ENCODE measurements around the gene GINS3.
A peak's percentile ranks its signal among the peaks of the same experiment; 100 is the strongest.
"Not testable (repeated sequence)": the region's sequence is repeated elsewhere in the genome, so short reads cannot be mapped to it uniquely, and the experiment has no call there.

The GINS3 gene

GRCh38 chr16:58393138-58393504, 850 bp downstream of the GINS3 start:
- peak; percentile 64 for DNase-seq (ENCODE audit: low spot score)

DNA sequence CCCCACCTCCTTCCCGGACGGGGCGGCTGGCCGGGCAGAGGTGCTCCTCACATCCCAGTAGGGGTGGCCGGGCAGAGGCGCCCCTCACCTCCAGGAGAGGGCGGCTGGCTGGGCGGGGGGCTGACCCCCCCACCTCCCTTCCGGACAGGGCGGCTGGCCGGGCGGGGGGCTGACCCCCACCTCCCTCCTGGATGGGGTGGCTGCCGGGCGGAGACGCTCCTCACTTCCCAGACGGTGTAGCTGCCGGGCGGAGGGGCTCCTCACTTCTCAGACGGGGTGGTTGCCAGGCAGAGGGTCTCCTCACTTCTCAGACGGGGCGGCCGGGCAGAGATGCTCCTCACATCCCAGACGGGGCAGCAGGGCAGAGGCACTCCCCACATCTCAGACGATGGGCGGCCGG, 4.6 kb downstream of the GINS3 start:
- DNase-seq (ENCODE audit: low spot score), result not testable (repeated sequence)

DNA sequence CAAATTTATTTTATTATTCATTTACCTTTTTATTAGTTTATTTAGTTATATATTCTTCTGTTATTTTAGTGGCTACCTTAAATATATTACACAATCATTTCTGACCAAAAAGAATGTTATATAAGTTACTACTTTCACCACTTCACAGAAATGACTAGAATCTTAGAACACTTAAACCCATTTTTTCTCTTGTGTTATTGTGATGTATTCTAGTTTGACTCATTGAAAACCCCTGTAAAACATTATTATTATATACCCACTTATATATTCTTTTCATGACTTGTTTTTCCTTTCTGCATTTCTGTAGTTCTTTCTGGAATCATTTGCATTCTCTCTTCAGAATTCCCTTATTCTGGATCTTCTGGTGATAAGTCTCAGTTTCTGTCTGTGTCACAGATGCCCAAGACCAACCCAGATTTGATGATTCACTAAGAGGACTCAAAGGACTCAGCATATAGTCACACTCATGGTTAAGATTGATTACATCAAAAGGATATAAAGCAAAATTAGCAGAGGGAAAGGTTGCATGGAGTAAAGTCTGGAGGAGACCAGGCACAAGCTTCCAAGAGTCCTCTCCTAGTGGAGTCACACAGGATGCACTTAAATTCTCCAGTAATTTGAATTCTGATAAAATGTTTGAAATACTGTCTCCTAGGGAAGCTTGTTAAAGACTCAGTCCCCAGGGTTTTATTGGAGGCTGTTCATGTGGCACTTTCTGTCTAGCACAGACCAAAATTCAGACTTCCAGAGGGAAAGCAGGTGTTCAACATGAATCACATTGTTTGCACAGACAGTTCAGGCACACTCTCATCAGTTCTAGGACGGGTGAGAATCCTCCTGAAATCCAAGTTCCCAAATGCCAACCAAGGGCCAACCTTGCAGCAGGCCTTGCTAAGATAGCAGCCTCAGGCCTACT, 7.7 kb downstream of the GINS3 start:
- peak; percentile 83 for DNase-seq (ENCODE audit: low spot score)

GRCh38 chr16:58401305-58401704, 9.0 kb downstream of the GINS3 start:
- not testable (repeated sequence) for DNase-seq (ENCODE audit: low spot score)

DNA sequence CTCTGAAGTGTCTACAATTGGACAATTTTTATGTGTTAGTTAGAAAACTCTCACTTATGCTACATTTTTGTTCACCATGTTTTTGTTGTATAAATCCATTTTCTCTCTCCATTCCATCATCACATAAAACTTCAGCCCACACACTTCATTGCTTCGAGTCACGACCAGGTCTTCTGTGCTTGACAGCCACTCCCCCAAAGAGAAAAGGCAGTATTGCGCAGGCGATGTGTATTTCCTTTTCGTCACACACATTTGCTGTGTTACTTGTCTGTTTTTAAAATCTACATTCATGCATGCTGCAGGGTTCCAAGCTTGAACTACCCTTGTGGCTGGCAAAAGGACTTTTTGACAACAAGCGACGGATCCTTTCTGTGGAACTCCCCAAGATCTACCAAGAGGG, 10.5 kb downstream of the GINS3 start:
- no peak for DNase-seq (ENCODE audit: low spot score)

GRCh38 chr16:58409316-58409973, 17.2 kb downstream of the GINS3 start:
- DNase-seq (ENCODE audit: low spot score), result no peak

- no peak for DNase-seq (ENCODE audit: low spot score)
These were observed 19.1 kb downstream of the GINS3 start for GRCh38 chr16:58411336-58411735.

DNA sequence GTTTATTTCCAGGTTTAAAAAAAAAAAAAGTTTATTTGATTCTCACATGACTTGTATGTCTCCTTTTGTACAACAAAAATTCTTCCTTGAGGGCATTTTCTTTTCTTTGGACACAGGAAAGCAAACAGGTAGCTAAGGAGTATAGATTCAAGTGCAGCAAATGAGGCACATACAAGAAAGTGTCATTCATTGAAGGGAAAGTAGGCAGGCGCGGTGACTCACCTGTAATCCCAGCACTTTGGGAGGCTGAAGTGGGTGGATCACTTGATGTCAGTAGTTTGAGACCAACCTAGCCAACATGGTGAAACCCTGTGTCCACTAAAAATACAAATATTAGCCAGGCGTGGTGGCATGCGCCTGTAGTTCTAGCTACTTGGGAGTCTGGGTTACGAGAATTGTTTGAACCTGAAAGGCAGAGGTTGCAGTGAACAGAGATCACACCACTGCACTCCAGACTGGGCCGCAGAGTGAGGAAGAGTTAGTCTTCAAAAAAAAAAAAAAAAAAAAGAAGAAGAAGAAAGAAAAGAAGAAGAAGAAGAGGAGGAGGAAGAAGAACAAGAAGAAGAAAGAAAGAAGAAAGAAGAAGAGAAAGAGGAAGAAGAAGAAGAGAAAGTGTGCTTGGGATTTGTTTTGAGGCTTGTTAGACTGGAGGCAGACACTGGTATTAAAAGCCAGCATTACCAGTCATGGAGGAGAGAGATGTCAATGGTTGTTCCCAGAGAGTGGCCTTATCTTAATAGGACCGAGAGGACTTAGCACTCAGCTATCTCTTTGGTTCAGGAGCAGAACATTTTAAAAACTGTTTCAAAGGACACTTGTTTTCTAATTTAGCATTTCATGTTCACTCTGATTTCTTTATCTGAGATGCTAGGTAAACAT, 19.7 kb downstream of the GINS3 start:
- DNase-seq (ENCODE audit: low spot score), result no peak

DNA sequence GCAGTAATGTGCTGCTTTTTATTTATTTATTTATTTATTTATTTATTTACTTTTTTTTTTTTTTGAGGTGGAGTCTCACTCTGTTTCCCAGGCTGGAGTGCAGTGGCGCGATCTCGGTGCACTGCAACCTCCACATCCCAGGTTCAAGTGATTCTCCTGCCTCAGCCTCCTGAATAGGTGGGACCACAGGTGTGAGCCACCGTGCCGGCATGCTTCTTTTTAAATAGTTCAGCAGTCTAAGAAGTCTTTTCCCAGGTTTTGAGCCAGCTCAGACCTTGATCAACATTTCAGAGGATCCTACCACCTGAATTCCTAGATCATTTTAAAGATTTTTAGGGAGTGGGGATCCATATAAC, 20.3 kb downstream of the GINS3 start:
- not testable (repeated sequence) for DNase-seq (ENCODE audit: low spot score)

- DNase-seq (ENCODE audit: low spot score), result no peak
These were observed 21.1 kb downstream of the GINS3 start for GRCh38 chr16:58413359-58413758.

DNA sequence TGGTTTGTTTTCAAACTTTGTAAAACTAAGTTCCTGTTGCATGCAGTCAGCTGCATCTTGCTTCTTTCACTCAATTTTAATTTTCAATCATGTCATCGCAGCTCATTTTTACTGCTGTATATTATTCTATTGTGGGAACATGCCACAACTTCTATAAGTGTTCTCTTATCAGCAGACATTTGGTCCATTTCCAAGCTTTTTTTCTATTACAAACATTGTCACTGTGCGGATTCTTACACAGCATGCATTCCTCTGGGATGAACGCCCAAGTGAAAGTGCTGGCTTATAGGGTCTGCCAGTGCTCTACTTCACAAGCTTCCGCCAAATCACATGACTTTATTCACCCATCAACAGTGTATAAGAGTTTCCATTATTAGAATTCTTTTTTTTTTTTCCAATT, 22.7 kb downstream of the GINS3 start:
- DNase-seq (ENCODE audit: low spot score), result no peak

DNA sequence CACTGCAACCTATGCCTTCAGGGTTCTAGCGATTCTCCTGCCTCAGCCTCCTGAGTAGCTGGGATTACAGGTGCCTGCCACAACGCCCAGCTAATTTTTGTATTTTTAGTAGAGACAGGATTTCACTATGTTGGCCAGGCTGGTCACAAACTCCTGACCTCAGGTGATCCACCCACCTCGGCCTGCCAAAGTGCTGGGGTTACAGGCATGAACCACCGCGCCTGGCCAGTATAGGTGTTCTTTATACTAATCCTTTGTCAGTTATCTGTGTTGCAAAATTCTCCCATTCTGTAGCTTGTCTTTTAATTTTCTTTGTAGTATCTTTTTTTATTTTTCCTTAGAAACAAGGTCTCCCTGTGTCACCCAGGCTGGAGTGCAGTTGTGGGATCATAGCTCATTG, 23.7 kb downstream of the GINS3 start:
- not testable (repeated sequence) for DNase-seq (ENCODE audit: low spot score)

DNA sequence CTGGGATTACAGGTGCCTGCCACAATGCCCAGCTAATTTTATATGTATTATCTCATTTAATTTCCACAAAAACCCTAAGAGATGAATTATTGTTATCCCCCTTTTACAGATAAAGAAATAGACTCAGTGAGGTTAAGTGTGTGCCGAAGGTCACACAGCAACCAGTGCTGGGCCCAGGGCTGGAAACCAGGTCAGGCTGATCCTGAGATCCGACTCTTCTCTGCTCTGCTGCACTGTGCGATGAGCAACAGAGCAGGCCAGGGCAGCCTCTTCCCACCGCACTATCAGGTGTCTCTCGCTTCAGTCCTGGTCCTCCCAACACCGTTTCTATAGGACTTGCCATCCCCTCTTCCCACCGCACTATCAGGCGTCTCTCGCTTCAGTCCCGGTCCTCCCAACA, 24.8 kb downstream of the GINS3 start:
- DNase-seq (ENCODE audit: low spot score), result no peak

DNA sequence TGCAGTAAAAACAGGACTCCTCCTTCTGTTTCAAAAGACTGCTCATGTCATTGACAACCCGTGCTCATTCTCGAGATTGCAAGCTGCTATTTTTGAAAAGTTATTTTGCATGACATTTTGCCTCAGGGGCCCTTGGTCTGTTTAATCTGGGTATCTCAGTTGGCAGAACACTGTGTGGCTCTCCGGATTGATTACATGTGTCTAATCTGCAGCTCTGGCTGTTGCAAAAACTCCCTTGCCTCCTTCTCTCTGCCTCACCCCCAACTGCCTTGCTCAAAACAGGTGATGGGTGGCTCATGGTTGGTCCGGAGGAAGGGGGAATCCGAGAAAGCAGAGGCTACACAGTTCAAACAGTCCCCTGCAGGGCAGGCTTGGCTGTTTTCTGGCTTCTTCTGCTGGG, 25.3 kb downstream of the GINS3 start:
- no peak for DNase-seq (ENCODE audit: low spot score)

GRCh38 chr16:58418026-58418425, 25.8 kb downstream of the GINS3 start:
- DNase-seq (ENCODE audit: low spot score), result no peak

DNA sequence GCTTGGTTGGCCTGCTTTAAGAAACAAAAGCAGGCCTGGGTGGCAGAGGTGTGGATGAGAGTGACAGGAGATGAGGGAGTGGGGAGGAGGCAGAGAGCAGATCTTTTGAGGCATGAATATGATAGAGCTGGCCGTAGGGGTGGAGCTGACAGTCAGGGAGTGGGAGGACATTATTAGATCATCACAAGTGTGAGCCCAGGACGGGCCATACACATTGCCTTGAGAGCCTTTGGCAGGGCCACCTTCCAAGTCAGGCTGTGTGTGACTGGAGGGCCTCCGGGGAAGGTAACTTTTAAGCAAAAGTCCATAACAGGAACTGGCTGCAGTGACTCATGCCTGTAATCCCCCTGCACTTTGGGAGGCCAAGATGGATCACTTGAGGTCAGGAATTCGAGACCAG, 26.3 kb downstream of the GINS3 start:
- DNase-seq (ENCODE audit: low spot score), result peak; percentile 30

DNA sequence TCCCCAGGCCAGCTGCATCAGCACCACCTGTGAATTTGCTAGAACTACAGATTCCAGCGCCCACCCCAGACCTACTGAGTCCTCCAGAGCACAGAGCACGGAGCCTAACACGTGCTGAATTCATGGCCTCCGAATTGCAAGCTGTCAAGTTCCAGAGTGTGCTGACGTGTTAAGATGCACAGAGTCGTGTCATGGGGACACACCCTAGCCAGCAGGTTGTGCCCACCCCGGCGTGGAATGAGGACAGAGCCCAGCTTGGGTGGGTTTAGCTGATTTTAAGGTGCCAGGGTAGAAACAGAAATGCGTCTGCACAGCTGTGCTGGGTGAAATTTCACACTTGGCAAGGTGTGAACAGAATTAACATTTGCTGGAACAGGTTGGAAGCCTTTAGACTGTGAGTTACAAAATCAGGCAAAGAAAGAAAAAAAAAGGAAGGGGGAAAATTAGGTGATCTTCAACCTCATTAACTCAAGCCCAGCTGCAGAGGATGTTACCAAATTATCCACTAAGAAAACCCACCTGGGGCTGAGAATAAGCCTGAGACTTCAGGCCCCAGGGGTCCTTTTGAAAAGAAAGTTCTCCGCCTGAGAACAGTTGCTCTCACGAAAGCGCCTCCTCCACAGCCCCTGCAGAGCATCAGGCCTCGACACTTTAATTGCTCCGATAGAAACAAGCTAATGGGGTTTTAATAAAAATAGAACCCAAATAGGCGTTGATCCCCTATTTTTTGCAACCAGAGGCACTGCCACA, 27.1 kb downstream of the GINS3 start:
- no peak for DNase-seq (ENCODE audit: low spot score)

DNA sequence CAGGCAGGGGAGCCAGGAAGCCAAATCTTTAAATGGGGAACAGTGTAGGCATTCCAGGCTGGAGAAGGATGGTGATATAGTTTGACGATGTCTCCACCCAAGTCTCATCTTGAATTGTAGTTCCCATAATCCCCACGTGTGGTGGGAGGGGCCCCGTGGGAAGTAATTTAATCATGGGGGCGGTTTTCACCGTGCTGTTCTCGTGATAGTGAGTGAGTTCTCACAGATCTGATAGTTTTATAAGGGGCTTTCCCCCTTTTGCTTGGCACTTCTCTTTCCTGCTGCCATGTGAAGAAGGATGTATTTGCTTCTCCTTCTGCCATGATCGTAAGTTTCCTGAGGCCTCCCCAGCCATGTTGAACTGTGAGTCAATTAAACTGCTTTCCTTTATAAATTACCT, 28.8 kb downstream of the GINS3 start:
- DNase-seq (ENCODE audit: low spot score), result no peak

GRCh38 chr16:58421529-58421928, 29.3 kb downstream of the GINS3 start:
- no peak for DNase-seq (ENCODE audit: low spot score)

- no peak for DNase-seq (ENCODE audit: low spot score)
These were observed 30.5 kb downstream of the GINS3 start for GRCh38 chr16:58422809-58423208.

GRCh38 chr16:58425245-58425644, 33.0 kb downstream of the GINS3 start:
- DNase-seq (ENCODE audit: low spot score), result no peak
